ENCODE data around the gene KCTD21. TPM values are rescaled to one million over a fixed set of nuclear protein-coding genes. Genes with fewer than 3 reads are reported as not detected.

The KCTD21 gene
- total and polyA plus RNA-seq, 10 of the 15 experiments (the other 5 are each of a cell fraction or from before 2014, with no cell fraction given): 0.63 to 5.4 (median 3.6) TPM

DNA sequence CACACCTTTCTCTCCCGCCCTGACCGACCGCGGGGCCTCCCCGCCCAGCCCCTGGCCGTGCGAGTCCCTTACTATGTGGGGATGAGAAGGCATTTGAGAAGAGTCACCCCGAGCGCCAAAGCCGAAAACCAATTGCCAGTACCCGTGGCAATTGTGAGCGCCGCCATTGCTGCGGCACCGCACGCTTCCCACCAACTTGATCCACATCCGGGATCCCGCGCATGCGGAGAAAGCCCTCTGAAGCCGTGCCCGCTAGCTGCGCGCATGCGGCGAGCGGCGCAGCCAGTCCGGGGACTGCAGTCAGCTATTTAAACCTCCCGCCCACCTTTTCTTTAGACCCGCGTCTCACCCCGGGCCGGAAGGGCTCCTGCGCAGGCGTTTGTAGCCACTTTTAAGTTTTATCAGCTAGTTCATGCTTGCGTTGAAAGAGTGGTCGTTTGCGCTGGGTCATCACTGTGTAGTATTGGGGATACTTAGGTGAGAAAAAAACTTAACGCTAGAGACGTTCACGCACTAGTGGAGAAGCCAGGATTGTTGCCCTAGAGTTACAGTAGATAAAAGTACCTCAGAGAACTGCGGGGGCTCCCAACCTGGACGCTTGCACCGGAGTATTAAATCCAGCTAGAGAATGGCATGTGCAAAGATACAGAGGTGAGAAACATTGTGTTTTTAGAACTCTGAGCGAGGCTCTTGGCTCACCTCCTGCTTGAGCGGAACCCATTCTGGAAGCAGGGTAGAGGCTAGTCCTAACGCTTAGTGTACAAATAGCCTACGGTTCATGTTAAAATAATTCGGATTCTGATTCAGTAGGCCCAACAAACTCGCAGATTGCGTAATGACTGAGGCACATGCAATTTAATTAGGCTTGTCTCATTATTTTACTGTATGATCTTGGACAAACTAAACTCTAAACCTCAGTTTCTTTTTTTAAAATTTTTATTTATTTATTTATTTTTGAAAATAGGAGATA lies 48.7 kb downstream of the KCTD21 start, which contains the start of gene ALG8 (continued):
- TF ChIP-seq, protein P1, sequence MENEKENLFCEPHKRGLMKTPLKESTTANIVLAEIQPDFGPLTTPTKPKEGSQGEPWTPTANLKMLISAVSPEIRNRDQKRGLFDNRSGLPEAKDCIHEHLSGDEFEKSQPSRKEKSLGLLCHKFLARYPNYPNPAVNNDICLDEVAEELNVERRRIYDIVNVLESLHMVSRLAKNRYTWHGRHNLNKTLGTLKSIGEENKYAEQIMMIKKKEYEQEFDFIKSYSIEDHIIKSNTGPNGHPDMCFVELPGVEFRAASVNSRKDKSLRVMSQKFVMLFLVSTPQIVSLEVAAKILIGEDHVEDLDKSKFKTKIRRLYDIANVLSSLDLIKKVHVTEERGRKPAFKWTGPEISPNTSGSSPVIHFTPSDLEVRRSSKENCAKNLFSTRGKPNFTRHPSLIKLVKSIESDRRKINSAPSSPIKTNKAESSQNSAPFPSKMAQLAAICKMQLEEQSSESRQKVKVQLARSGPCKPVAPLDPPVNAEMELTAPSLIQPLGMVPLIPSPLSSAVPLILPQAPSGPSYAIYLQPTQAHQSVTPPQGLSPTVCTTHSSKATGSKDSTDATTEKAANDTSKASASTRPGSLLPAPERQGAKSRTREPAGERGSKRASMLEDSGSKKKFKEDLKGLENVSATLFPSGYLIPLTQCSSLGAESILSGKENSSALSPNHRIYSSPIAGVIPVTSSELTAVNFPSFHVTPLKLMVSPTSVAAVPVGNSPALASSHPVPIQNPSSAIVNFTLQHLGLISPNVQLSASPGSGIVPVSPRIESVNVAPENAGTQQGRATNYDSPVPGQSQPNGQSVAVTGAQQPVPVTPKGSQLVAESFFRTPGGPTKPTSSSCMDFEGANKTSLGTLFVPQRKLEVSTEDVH (IDR thresholded peaks at IDR 0.05; ENCODE audit: low read depth, partially characterized antibody): no peak
- no peak for TF ChIP-seq MYB (IDR thresholded peaks at IDR 0.05; ENCODE audit: borderline replicate concordance, low read depth, low read length)
- TF ChIP-seq PAX8 (IDR thresholded peaks at IDR 0.05): no peak
- no peak for TF ChIP-seq NFXL1 (IDR thresholded peaks at IDR 0.05; ENCODE audit: borderline replicate concordance)
- no peak for TF ChIP-seq HDGF (IDR thresholded peaks at IDR 0.05)
- TF ChIP-seq RB1 (IDR thresholded peaks at IDR 0.05; ENCODE audit: borderline replicate concordance): peak; percentile 67; the same call in 1 of the 2 replicates
- TF ChIP-seq, protein P2, sequence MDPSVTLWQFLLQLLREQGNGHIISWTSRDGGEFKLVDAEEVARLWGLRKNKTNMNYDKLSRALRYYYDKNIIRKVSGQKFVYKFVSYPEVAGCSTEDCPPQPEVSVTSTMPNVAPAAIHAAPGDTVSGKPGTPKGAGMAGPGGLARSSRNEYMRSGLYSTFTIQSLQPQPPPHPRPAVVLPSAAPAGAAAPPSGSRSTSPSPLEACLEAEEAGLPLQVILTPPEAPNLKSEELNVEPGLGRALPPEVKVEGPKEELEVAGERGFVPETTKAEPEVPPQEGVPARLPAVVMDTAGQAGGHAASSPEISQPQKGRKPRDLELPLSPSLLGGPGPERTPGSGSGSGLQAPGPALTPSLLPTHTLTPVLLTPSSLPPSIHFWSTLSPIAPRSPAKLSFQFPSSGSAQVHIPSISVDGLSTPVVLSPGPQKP (IDR thresholded peaks at IDR 0.05; ENCODE audit: low read depth, low read length): no peak
- peak; percentile 17; the same call in 1 of the 2 replicates for TF ChIP-seq MTA2 (IDR thresholded peaks at IDR 0.05; ENCODE audit: low read depth)
- TF ChIP-seq NFYA (IDR thresholded peaks at IDR 0.05; ENCODE audit: borderline replicate concordance, low read depth, low read length): no peak
- peak; percentile 99 for TF ChIP-seq YY1 (IDR thresholded peaks at IDR 0.05; ENCODE audit: low read depth, low read length)
- TF ChIP-seq STAT1 (conservative IDR thresholded peaks at IDR 0.05): peak; percentile 96
- TF ChIP-seq, protein P3, sequence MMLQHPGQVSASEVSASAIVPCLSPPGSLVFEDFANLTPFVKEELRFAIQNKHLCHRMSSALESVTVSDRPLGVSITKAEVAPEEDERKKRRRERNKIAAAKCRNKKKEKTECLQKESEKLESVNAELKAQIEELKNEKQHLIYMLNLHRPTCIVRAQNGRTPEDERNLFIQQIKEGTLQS (IDR thresholded peaks at IDR 0.05; ENCODE audit: borderline replicate concordance, extremely low read depth, low read depth, low read length): no peak
- TF ChIP-seq, protein P4, sequence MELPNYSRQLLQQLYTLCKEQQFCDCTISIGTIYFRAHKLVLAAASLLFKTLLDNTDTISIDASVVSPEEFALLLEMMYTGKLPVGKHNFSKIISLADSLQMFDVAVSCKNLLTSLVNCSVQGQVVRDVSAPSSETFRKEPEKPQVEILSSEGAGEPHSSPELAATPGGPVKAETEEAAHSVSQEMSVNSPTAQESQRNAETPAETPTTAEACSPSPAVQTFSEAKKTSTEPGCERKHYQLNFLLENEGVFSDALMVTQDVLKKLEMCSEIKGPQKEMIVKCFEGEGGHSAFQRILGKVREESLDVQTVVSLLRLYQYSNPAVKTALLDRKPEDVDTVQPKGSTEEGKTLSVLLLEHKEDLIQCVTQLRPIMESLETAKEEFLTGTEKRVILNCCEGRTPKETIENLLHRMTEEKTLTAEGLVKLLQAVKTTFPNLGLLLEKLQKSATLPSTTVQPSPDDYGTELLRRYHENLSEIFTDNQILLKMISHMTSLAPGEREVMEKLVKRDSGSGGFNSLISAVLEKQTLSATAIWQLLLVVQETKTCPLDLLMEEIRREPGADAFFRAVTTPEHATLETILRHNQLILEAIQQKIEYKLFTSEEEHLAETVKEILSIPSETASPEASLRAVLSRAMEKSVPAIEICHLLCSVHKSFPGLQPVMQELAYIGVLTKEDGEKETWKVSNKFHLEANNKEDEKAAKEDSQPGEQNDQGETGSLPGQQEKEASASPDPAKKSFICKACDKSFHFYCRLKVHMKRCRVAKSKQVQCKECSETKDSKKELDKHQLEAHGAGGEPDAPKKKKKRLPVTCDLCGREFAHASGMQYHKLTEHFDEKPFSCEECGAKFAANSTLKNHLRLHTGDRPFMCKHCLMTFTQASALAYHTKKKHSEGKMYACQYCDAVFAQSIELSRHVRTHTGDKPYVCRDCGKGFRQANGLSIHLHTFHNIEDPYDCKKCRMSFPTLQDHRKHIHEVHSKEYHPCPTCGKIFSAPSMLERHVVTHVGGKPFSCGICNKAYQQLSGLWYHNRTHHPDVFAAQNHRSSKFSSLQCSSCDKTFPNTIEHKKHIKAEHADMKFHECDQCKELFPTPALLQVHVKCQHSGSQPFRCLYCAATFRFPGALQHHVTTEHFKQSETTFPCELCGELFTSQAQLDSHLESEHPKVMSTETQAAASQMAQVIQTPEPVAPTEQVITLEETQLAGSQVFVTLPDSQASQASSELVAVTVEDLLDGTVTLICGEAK (IDR thresholded peaks at IDR 0.05; ENCODE audit: borderline replicate concordance): peak; percentile 79
- TF ChIP-seq TBL1XR1 (IDR thresholded peaks at IDR 0.05; ENCODE audit: low read depth, low read length): 0 out of 2 replicates have a peak, but pooled peaks have one; percentile 64
- TF ChIP-seq CHD4 (IDR thresholded peaks at IDR 0.05): no peak
- TF ChIP-seq, protein P5, sequence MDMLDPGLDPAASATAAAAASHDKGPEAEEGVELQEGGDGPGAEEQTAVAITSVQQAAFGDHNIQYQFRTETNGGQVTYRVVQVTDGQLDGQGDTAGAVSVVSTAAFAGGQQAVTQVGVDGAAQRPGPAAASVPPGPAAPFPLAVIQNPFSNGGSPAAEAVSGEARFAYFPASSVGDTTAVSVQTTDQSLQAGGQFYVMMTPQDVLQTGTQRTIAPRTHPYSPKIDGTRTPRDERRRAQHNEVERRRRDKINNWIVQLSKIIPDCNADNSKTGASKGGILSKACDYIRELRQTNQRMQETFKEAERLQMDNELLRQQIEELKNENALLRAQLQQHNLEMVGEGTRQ (IDR thresholded peaks at IDR 0.05; ENCODE audit: borderline replicate concordance, low read depth, low read length): no peak
- TF ChIP-seq, protein P6, sequence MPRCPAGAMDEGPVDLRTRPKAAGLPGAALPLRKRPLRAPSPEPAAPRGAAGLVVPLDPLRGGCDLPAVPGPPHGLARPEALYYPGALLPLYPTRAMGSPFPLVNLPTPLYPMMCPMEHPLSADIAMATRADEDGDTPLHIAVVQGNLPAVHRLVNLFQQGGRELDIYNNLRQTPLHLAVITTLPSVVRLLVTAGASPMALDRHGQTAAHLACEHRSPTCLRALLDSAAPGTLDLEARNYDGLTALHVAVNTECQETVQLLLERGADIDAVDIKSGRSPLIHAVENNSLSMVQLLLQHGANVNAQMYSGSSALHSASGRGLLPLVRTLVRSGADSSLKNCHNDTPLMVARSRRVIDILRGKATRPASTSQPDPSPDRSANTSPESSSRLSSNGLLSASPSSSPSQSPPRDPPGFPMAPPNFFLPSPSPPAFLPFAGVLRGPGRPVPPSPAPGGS (IDR thresholded peaks at IDR 0.05; ENCODE audit: borderline replicate concordance, insufficient read depth, low read depth, low read length, poor library complexity, severe bottlenecking): no peak

All from GM12878 (cell line).